ENCODE data around the gene ASB18. TPM values are rescaled to one million over a fixed set of nuclear protein-coding genes. Genes with fewer than 3 reads are reported as not detected.
"Not testable (repeated sequence)": the region's sequence is repeated elsewhere in the genome, so short reads cannot be mapped to it uniquely, and the experiment has no call there.

Gene ASB18
- total and polyA plus RNA-seq, 7 experiments from 2014 or later, result not detected

DNA sequence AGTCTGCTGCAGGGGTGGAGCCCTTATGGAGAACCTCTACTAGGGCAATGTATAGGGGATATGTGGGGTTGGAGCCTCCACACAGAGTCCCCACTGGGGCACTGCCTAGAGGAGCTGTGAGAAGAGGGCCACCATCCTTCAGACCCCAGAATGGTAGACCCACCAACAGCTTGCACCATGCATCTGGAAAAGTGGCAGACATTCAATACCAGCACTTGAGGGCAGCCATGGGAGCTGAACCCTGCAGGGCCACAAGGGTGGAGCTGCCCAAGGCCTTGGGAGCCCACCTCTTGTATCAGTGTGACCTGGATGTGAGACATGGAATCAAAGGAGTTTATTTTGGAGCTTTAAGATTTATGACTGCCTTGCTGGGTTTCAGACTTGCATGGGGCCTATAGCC is 5.7 kb upstream of the ASB18 start:
- H3K36me3 Mint-ChIP-seq; H3K4me3 Mint-ChIP-seq; CTCF ChIA-PET; H3K9me3 ChIP-seq (ENCODE audit: control insufficient read depth in 2 of 3, low read length in 3 of 3); H3K36me3 ChIP-seq (ENCODE audit: control insufficient read depth in 2 of 3, insufficient read depth in 3 of 3, low read length in 3 of 3); H3K27me3 ChIP-seq (ENCODE audit: control insufficient read depth in 2 of 2, insufficient read depth in 2 of 2, low read length in 2 of 2); H3K27ac Mint-ChIP-seq; DNase-seq; POLR2A ChIA-PET; H3K4me1 Mint-ChIP-seq; H3K27ac ChIP-seq (ENCODE audit: low read depth, low read length); intact Hi-C loops (cut with micrococcal nuclease); H3K4me3 ChIP-seq (ENCODE audit: low read length); H3K4me1 ChIP-seq (ENCODE audit: control insufficient read depth in 2 of 2, insufficient read depth in 2 of 2, low read length in 2 of 2); ATAC-seq: not testable (repeated sequence)
- Mint-ChIP-seq H3K9me3 (peaks cover 0 to 37% (median 12%) of the 10 kb centered on the region in 11 donors), H3K27me3 (peaks cover 0 to 50% (median 44%) of the 10 kb centered on the region in 5 donors)

DNA sequence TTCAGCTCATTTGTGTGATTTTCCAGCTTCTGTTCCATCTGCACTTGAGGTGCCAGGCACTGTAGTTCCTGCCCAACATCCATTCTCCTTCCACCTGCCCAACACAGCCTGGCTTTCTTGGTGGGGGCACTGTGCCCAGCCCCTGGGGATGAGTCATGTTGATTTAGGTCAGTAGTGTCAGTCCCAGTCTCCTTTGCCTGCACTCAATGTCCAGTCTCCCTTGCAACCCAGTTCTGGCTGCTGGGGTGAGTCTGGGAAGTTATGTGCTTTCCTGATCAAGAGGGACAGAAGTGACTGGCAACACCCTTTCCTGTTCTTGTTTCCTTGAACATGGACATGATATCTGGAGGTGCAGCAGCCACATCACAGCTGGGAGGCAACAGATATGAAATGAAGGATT is 1.5 kb upstream of the ASB18 start:
- H3K36me3 Mint-ChIP-seq, result peaks cover 0 to 10% (median 4%) of the 10 kb centered on the region in 5 donors
- intact Hi-C loops (cut with micrococcal nuclease), result no loop called here
- H3K9me3 ChIP-seq (ENCODE audit: control insufficient read depth in 2 of 3, low read length in 3 of 3), result peaks cover 0 to 13% (median 0%) of the 10 kb centered on the region in 3 experiments
- H3K27ac ChIP-seq (ENCODE audit: low read depth, low read length), result no peak overlapping the region
- H3K27me3 ChIP-seq (ENCODE audit: control insufficient read depth in 2 of 2, insufficient read depth in 2 of 2, low read length in 2 of 2), result no peaks in the 10 kb centered on the region
- H3K4me3 Mint-ChIP-seq, result no peak overlapping the region
- H3K9me3 Mint-ChIP-seq, result peaks cover 7 to 45% (median 14%) of the 10 kb centered on the region in 11 donors
- no peaks in the 10 kb centered on the region for H3K36me3 ChIP-seq (ENCODE audit: control insufficient read depth in 2 of 3, insufficient read depth in 3 of 3, low read length in 3 of 3)
- ChIA-PET CTCF (no interaction called here), POLR2A (no interaction called here)
- DNase-seq (no peak), ATAC-seq (no peak)
- H3K4me1 Mint-ChIP-seq, result no peaks in the 10 kb centered on the region
- no peaks in the 10 kb centered on the region for H3K4me1 ChIP-seq (ENCODE audit: control insufficient read depth in 2 of 2, insufficient read depth in 2 of 2, low read length in 2 of 2)
- no peak overlapping the region for H3K27ac Mint-ChIP-seq
- H3K4me3 ChIP-seq (ENCODE audit: low read length), result no peak overlapping the region
- H3K27me3 Mint-ChIP-seq, result peaks cover 0 to 55% (median 40%) of the 10 kb centered on the region in 5 donors

DNA sequence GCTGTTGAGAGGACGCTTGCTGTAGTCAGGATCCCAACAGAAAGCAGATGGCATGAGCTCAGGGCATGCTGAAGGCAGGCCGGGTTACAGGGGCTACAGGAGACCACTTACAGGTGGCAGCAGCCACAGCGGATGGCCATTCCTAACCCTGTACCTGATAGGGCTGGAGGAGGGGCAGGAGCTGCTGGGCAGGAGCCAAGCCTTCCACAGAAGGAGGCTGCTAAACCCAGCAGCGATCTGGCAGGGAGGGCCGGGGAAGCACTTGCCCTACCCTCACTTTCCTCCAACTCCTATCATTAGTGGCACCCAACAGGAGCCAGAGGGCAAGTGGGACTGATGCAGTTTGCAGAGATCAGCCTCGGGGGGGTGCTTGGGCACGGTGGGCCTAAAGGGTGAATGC is 2.0 kb downstream of the ASB18 start:
- peaks cover 0 to 5% (median 0%) of the 10 kb centered on the region in 3 experiments for H3K9me3 ChIP-seq (ENCODE audit: control insufficient read depth in 2 of 3, low read length in 3 of 3)
- ATAC-seq (no peak), DNase-seq (no peak)
- ChIA-PET POLR2A (no interaction called here), CTCF (no interaction called here)
- H3K36me3 Mint-ChIP-seq, result peaks cover 0 to 10% (median 0%) of the 10 kb centered on the region in 5 donors
- no peaks in the 10 kb centered on the region for H3K4me1 ChIP-seq (ENCODE audit: control insufficient read depth in 2 of 2, insufficient read depth in 2 of 2, low read length in 2 of 2)
- H3K27me3 ChIP-seq (ENCODE audit: control insufficient read depth in 2 of 2, insufficient read depth in 2 of 2, low read length in 2 of 2), result no peaks in the 10 kb centered on the region
- H3K9me3 Mint-ChIP-seq, result peaks cover 3 to 21% (median 8%) of the 10 kb centered on the region in 11 donors
- no peak overlapping the region for H3K27ac ChIP-seq (ENCODE audit: low read depth, low read length)
- H3K4me1 Mint-ChIP-seq, result no peaks in the 10 kb centered on the region
- H3K4me3 ChIP-seq (ENCODE audit: low read length), result no peak overlapping the region
- no peak overlapping the region for H3K27ac Mint-ChIP-seq
- peaks cover 0 to 70% (median 52%) of the 10 kb centered on the region in 5 donors for H3K27me3 Mint-ChIP-seq
- intact Hi-C loops (cut with micrococcal nuclease), result no loop called here
- no peaks in the 10 kb centered on the region for H3K36me3 ChIP-seq (ENCODE audit: control insufficient read depth in 2 of 3, insufficient read depth in 3 of 3, low read length in 3 of 3)
- no peak overlapping the region for H3K4me3 Mint-ChIP-seq

DNA sequence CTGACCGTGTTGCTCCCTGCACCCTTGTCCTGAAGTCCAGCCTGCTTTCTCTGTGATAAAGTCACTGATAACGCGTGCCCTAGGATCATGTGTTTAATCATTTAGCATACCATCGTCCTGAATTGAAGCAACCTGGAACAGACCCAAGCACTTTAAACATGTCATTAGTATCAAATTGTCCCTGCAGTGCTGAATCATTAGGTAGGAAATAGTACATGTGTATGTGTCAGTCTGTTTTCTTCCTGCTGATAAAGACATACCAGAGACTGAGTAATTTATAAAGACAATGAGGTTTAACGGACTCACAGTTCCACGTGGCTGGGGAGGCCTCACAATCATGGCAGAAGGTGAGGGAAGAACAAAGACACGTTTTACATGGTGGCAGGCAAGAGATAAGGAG is 2.8 kb downstream of the ASB18 start:
- H3K27me3 ChIP-seq (ENCODE audit: control insufficient read depth in 2 of 2, insufficient read depth in 2 of 2, low read length in 2 of 2), result no peaks in the 10 kb centered on the region
- Mint-ChIP-seq H3K4me3 (no peak overlapping the region), H3K27me3 (peaks cover 0 to 69% (median 48%) of the 10 kb centered on the region in 5 donors), H3K9me3 (peaks cover 3 to 19% (median 8%) of the 10 kb centered on the region in 11 donors), H3K27ac (no peak overlapping the region), H3K36me3 (peaks cover 0 to 10% (median 0%) of the 10 kb centered on the region in 5 donors), H3K4me1 (no peaks in the 10 kb centered on the region)
- no peak overlapping the region for H3K4me3 ChIP-seq (ENCODE audit: low read length)
- H3K27ac ChIP-seq (ENCODE audit: low read depth, low read length), result no peak overlapping the region
- no peaks in the 10 kb centered on the region for H3K36me3 ChIP-seq (ENCODE audit: control insufficient read depth in 2 of 3, insufficient read depth in 3 of 3, low read length in 3 of 3)
- no peak for ATAC-seq
- ChIA-PET POLR2A (no interaction called here), CTCF (no interaction called here)
- DNase-seq, result no peak
- H3K9me3 ChIP-seq (ENCODE audit: control insufficient read depth in 2 of 3, low read length in 3 of 3), result peaks cover 0 to 5% (median 0%) of the 10 kb centered on the region in 3 experiments
- intact Hi-C loops (cut with micrococcal nuclease), result no loop called here
- no peaks in the 10 kb centered on the region for H3K4me1 ChIP-seq (ENCODE audit: control insufficient read depth in 2 of 2, insufficient read depth in 2 of 2, low read length in 2 of 2)

DNA sequence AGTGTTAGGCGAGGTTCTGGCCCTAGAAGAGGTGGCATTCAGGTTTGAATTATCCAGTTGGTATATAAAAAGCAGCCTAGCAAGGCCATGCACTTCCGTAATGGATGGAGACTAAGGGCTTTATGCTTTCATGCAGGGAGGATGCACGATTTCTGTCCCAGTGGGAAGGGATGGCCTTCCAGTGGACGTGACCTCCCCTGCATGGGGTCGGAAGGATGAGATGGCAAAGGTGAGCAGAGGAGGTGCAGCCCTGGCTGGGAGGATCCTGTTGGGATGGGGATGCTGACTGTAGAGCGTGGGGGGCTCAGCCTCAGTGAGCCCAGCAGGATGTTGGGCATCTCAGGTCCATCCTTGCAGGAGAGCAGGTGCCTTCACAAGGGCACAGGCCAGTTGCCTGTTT is 4.8 kb downstream of the ASB18 start:
- Mint-ChIP-seq H3K27ac (no peak overlapping the region), H3K9me3 (peaks cover 1 to 18% (median 8%) of the 10 kb centered on the region in 11 donors), H3K4me1 (no peaks in the 10 kb centered on the region), H3K4me3 (no peak overlapping the region), H3K36me3 (peaks cover 0 to 10% (median 0%) of the 10 kb centered on the region in 5 donors), H3K27me3 (peaks cover 0 to 57% (median 43%) of the 10 kb centered on the region in 5 donors)
- ChIA-PET CTCF (no interaction called here), POLR2A (no interaction called here)
- H3K27me3 ChIP-seq (ENCODE audit: control insufficient read depth in 2 of 2, insufficient read depth in 2 of 2, low read length in 2 of 2), result no peaks in the 10 kb centered on the region
- no peak overlapping the region for H3K27ac ChIP-seq (ENCODE audit: low read depth, low read length)
- intact Hi-C loops (cut with micrococcal nuclease), result no loop called here
- no peaks in the 10 kb centered on the region for H3K4me1 ChIP-seq (ENCODE audit: control insufficient read depth in 2 of 2, insufficient read depth in 2 of 2, low read length in 2 of 2)
- no peak overlapping the region for H3K4me3 ChIP-seq (ENCODE audit: low read length)
- H3K9me3 ChIP-seq (ENCODE audit: control insufficient read depth in 2 of 3, low read length in 3 of 3), result peaks cover 0 to 5% (median 0%) of the 10 kb centered on the region in 3 experiments
- no peak for DNase-seq
- no peak for ATAC-seq
- H3K36me3 ChIP-seq (ENCODE audit: control insufficient read depth in 2 of 3, insufficient read depth in 3 of 3, low read length in 3 of 3), result no peaks in the 10 kb centered on the region

DNA sequence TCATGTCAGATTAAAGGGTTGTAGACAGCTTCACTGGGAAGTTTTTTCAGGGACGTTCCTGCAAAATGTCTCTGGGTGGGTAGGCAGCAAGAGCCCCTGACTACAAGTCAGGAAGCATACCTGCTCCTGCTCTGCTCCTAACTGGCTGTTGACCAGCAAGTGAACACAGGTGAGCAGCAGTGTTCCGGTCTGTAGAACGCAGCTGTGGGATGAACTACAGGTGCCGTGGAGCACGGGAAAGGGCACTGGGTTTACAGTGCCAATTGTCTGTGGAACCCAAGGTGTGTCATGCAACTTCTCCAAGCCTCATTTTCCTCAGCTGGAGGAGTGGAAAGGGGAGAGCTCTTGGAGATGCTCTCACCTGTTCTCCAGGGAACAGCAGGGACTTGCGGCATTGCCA is 6.6 kb downstream of the ASB18 start:
- Histone ChIP-seq H3K27ac (ENCODE audit: low read depth, low read length) (no peak overlapping the region), H3K27me3 (ENCODE audit: control insufficient read depth in 2 of 2, insufficient read depth in 2 of 2, low read length in 2 of 2) (no peaks in the 10 kb centered on the region), H3K9me3 (ENCODE audit: control insufficient read depth in 2 of 3, low read length in 3 of 3) (peaks cover 0 to 5% (median 0%) of the 10 kb centered on the region in 3 experiments), H3K4me1 (ENCODE audit: control insufficient read depth in 2 of 2, insufficient read depth in 2 of 2, low read length in 2 of 2) (no peaks in the 10 kb centered on the region), H3K36me3 (ENCODE audit: control insufficient read depth in 2 of 3, insufficient read depth in 3 of 3, low read length in 3 of 3) (no peaks in the 10 kb centered on the region), H3K4me3 (ENCODE audit: low read length) (no peak overlapping the region)
- Mint-ChIP-seq H3K4me3 (no peak overlapping the region), H3K27ac (no peak overlapping the region), H3K36me3 (peaks cover 0 to 10% (median 0%) of the 10 kb centered on the region in 5 donors), H3K9me3 (peaks cover 0 to 18% (median 5%) of the 10 kb centered on the region in 11 donors), H3K4me1 (no peaks in the 10 kb centered on the region), H3K27me3 (peaks cover 0 to 51% (median 32%) of the 10 kb centered on the region in 5 donors)
- POLR2A ChIA-PET, result no interaction called here
- CTCF ChIA-PET, result no interaction called here
- DNase-seq, result no peak
- intact Hi-C loops (cut with micrococcal nuclease), result no loop called here
- no peak for ATAC-seq

DNA sequence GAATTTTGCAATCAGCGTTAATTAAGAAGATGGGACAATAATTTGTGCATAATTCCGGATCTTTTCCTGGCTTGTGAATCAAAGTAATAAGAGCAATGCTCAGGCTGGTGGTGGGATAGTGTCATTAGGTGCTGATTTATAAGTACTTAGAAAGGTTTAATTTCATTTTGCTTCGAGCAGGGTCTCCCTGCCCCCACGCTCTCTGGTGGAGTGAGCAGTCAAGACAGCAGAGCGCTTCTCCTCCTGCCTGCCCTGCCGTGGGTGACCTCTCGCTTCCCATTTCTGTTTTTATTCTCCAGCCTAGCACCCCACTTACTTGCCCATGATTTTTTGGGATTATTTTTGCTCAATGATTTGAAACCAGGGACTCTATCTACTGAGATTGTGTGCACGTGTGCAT is 7.1 kb downstream of the ASB18 start:
- Mint-ChIP-seq H3K27ac (no peak overlapping the region), H3K4me1 (no peaks in the 10 kb centered on the region), H3K4me3 (no peak overlapping the region), H3K27me3 (peaks cover 0 to 51% (median 36%) of the 10 kb centered on the region in 5 donors), H3K9me3 (peaks cover 0 to 16% (median 5%) of the 10 kb centered on the region in 11 donors), H3K36me3 (peaks cover 0 to 9% (median 0%) of the 10 kb centered on the region in 5 donors)
- intact Hi-C loops (cut with micrococcal nuclease), result no loop called here
- H3K27ac ChIP-seq (ENCODE audit: low read depth, low read length), result no peak overlapping the region
- POLR2A ChIA-PET, result no interaction called here
- CTCF ChIA-PET, result no interaction called here
- H3K4me1 ChIP-seq (ENCODE audit: control insufficient read depth in 2 of 2, insufficient read depth in 2 of 2, low read length in 2 of 2), result no peaks in the 10 kb centered on the region
- DNase-seq (no peak), ATAC-seq (no peak)
- no peak overlapping the region for H3K4me3 ChIP-seq (ENCODE audit: low read length)
- no peaks in the 10 kb centered on the region for H3K27me3 ChIP-seq (ENCODE audit: control insufficient read depth in 2 of 2, insufficient read depth in 2 of 2, low read length in 2 of 2)
- no peaks in the 10 kb centered on the region for H3K36me3 ChIP-seq (ENCODE audit: control insufficient read depth in 2 of 3, insufficient read depth in 3 of 3, low read length in 3 of 3)
- H3K9me3 ChIP-seq (ENCODE audit: control insufficient read depth in 2 of 3, low read length in 3 of 3), result peaks cover 0 to 1% (median 0%) of the 10 kb centered on the region in 3 experiments

All from naive thymus-derived CD4-positive, alpha-beta T cell (primary cell).